GM06990 (cell line): ENCODE data around the gene TCF12.

ENCODE experiments used
- DNase-seq: peaks from one replicate; pipeline ENCODE4 v3.0.0-alpha.2; 2011; ENCODE audit not compliant: insufficient read length; ENCODE audit errors: extremely low read depth
- H3K27me3 ChIP-seq: replicated peaks from 2 replicates; pipeline ENCODE4 v1.6.0; 2011; ENCODE audit warnings: low read length; ENCODE audit not compliant: control insufficient read depth, insufficient read depth
- H3K36me3 ChIP-seq: 2 replicates; pipeline ENCODE4 v1.5.1; 2011; ENCODE audit warnings: low read length; ENCODE audit not compliant: control insufficient read depth, insufficient read depth
- H3K4me3 ChIP-seq: replicated peaks from 2 replicates; pipeline ENCODE4 v1.5.1; 2011; ENCODE audit warnings: low read depth, mild to moderate bottlenecking, control low read depth, low read length
- CTCF ChIP-seq: IDR thresholded peaks from 2 replicates; pipeline ENCODE4 v1.5.1; 2011; ENCODE audit warnings: low read length, control low read depth, mild to moderate bottlenecking, inconsistent platforms; ENCODE audit not compliant: insufficient read depth, poor library complexity, severe bottlenecking

The TCF12 gene

GRCh38 chr15:57235873-57236272 is 317.4 kb downstream of the TCF12 start:
- no peaks in the 10 kb centered on the region for H3K27me3 ChIP-seq
- no peak for DNase-seq
- no peak overlapping the region for H3K4me3 ChIP-seq
- TF ChIP-seq CTCF, result no peak
- peaks cover 2% of the 10 kb centered on the region for H3K36me3 ChIP-seq

- Histone ChIP-seq H3K27me3 (no peaks in the 10 kb centered on the region), H3K4me3 (no peak overlapping the region), H3K36me3 (peaks cover 2% of the 10 kb centered on the region)
- no peak for TF ChIP-seq CTCF
- DNase-seq, result no peak
Measured at GRCh38 chr15:57236561-57237300, 318.3 kb downstream of the TCF12 start.

- DNase-seq, result no peak
- Histone ChIP-seq H3K27me3 (no peaks in the 10 kb centered on the region), H3K4me3 (no peak overlapping the region), H3K36me3 (peaks cover 2% of the 10 kb centered on the region)
- TF ChIP-seq CTCF, result no peak
Measured at GRCh38 chr15:57237301-57237642, 318.8 kb downstream of the TCF12 start.

- peaks cover 2% of the 10 kb centered on the region for H3K36me3 ChIP-seq
- DNase-seq, result no peak
- no peaks in the 10 kb centered on the region for H3K27me3 ChIP-seq
- no peak for TF ChIP-seq CTCF
- no peak overlapping the region for H3K4me3 ChIP-seq
Measured at GRCh38 chr15:57237676-57238075, 319.2 kb downstream of the TCF12 start.

GRCh38 chr15:57245130-57245529 is 326.7 kb downstream of the TCF12 start:
- no peak overlapping the region for H3K4me3 ChIP-seq
- DNase-seq, result no peak
- TF ChIP-seq CTCF, result no peak
- no peaks in the 10 kb centered on the region; the same call in none of the 2 replicates for H3K36me3 ChIP-seq
- no peaks in the 10 kb centered on the region for H3K27me3 ChIP-seq

GRCh38 chr15:57245714-57246113 is 327.3 kb downstream of the TCF12 start:
- H3K4me3 ChIP-seq, result no peak overlapping the region
- TF ChIP-seq CTCF, result no peak
- no peaks in the 10 kb centered on the region for H3K27me3 ChIP-seq
- H3K36me3 ChIP-seq, result no peaks in the 10 kb centered on the region; the same call in 1 of the 2 replicates
- no peak for DNase-seq
